ENCODE measurements around the gene CIRBP. TPM values are rescaled to one million over a fixed set of nuclear protein-coding genes. Genes with fewer than 3 reads are reported as not detected.

Gene CIRBP
- total and polyA plus RNA-seq, 9 of the 15 experiments (the other 6 are each of a cell fraction or from before 2014, with no cell fraction given): 20.5 to 327 (median 176) TPM

- no peak for TF ChIP-seq TFE3 (CRISPR knock-in tag; IDR thresholded peaks at IDR 0.05)
- no peak for TF ChIP-seq ZNF696 (CRISPR knock-in tag; conservative IDR thresholded peaks at IDR 0.05)
- TF ChIP-seq RBM15 (IDR thresholded peaks at IDR 0.05; ENCODE audit: insufficient read depth, low read length): no peak
- TF ChIP-seq PPARD (CRISPR knock-in tag; IDR thresholded peaks at IDR 0.05): no peak
- peak; percentile 48 for TF ChIP-seq POLR2A (conservative IDR thresholded peaks at IDR 0.05)
- no peak for TF ChIP-seq CREM (IDR thresholded peaks at IDR 0.05; ENCODE audit: low read depth)
- TF ChIP-seq, protein P1, sequence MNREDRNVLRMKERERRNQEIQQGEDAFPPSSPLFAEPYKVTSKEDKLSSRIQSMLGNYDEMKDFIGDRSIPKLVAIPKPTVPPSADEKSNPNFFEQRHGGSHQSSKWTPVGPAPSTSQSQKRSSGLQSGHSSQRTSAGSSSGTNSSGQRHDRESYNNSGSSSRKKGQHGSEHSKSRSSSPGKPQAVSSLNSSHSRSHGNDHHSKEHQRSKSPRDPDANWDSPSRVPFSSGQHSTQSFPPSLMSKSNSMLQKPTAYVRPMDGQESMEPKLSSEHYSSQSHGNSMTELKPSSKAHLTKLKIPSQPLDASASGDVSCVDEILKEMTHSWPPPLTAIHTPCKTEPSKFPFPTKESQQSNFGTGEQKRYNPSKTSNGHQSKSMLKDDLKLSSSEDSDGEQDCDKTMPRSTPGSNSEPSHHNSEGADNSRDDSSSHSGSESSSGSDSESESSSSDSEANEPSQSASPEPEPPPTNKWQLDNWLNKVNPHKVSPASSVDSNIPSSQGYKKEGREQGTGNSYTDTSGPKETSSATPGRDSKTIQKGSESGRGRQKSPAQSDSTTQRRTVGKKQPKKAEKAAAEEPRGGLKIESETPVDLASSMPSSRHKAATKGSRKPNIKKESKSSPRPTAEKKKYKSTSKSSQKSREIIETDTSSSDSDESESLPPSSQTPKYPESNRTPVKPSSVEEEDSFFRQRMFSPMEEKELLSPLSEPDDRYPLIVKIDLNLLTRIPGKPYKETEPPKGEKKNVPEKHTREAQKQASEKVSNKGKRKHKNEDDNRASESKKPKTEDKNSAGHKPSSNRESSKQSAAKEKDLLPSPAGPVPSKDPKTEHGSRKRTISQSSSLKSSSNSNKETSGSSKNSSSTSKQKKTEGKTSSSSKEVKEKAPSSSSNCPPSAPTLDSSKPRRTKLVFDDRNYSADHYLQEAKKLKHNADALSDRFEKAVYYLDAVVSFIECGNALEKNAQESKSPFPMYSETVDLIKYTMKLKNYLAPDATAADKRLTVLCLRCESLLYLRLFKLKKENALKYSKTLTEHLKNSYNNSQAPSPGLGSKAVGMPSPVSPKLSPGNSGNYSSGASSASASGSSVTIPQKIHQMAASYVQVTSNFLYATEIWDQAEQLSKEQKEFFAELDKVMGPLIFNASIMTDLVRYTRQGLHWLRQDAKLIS (CRISPR knock-in tag; IDR thresholded peaks at IDR 0.05): 0 out of 2 replicates have a peak, but pooled peaks have one; percentile 79
- TF ChIP-seq HLTF (IDR thresholded peaks at IDR 0.05): 0 out of 2 replicates have a peak, but pooled peaks have one; percentile 60
- no peak for TF ChIP-seq CREB5 (CRISPR knock-in tag; IDR thresholded peaks at IDR 0.05)
- TF ChIP-seq PCBP1 (IDR thresholded peaks at IDR 0.05; ENCODE audit: low read depth, low read length, poor library complexity, severe bottlenecking): no peak
- TF ChIP-seq ZKSCAN1 (IDR thresholded peaks at IDR 0.05; ENCODE audit: low read depth, low read length): no peak
- no peak for TF ChIP-seq CTBP1 (IDR thresholded peaks at IDR 0.05; ENCODE audit: borderline replicate concordance)
- TF ChIP-seq ZBTB49 (CRISPR knock-in tag; IDR thresholded peaks at IDR 0.05; ENCODE audit: borderline replicate concordance): no peak
- no peak for TF ChIP-seq CCNT2 (IDR thresholded peaks at IDR 0.05; ENCODE audit: borderline replicate concordance, extremely low read depth, insufficient read length, low read depth, low read length)
- TF ChIP-seq POLR2AphosphoS2 (IDR thresholded peaks at IDR 0.05; ENCODE audit: low read length): no peak
- peak in 1 of 2 experiments; percentile 87; a peak in 1 of 4 replicates for TF ChIP-seq HDAC1 (IDR thresholded peaks at IDR 0.05)
- TF ChIP-seq, protein P2, sequence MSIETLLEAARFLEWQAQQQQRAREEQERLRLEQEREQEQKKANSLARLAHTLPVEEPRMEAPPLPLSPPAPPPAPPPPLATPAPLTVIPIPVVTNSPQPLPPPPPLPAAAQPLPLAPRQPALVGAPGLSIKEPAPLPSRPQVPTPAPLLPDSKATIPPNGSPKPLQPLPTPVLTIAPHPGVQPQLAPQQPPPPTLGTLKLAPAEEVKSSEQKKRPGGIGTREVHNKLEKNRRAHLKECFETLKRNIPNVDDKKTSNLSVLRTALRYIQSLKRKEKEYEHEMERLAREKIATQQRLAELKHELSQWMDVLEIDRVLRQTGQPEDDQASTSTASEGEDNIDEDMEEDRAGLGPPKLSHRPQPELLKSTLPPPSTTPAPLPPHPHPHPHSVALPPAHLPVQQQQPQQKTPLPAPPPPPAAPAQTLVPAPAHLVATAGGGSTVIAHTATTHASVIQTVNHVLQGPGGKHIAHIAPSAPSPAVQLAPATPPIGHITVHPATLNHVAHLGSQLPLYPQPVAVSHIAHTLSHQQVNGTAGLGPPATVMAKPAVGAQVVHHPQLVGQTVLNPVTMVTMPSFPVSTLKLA (conservative IDR thresholded peaks at IDR 0.05): peak; percentile 76 to 78
Measured at GRCh38 chr19:1275976-1276627, 7.0 kb downstream of the CIRBP start (continued).

Measured in K562 (cell line).